ENCODE data around the gene LHX3. TPM values are rescaled to one million over a fixed set of nuclear protein-coding genes. Genes with fewer than 3 reads are reported as not detected.

The LHX3 gene
- total RNA-seq, 1 experiment from 2014 or later, result not detected

GRCh38 chr9:136213733-136214132, 8.8 kb upstream of the LHX3 start:
- Histone ChIP-seq H3K4me2 (ENCODE audit: low read length) (no peak overlapping the region), H4K20me1 (ENCODE audit: low read length) (peaks cover 3% of the 10 kb centered on the region; the same call in 1 of the 2 replicates), H3K9ac (ENCODE audit: low read length) (no peak overlapping the region), H2AFZ (ENCODE audit: low read length) (no peak overlapping the region), H3F3A (ENCODE audit: low read length, unreplicated experiment) (no peaks in the 10 kb centered on the region), H3K9me2 (replicated peaks; ENCODE audit: low read length) (no peaks in the 10 kb centered on the region), H3K27me3 (ENCODE audit: low read length) (no peaks in the 10 kb centered on the region), H3K36me3 (ENCODE audit: low read depth, low read length) (peaks cover 23% of the 10 kb centered on the region), H3K4me3 (ENCODE audit: low read length) (no peak overlapping the region), H3K79me2 (ENCODE audit: low read length) (no peaks in the 10 kb centered on the region), H3K27ac (ENCODE audit: low read length) (no peak overlapping the region), H3K4me1 (ENCODE audit: insufficient read depth, low read length) (peaks cover under 1% of the 10 kb centered on the region), H3K9me3 (ENCODE audit: low read length) (no peaks in the 10 kb centered on the region)
- intact Hi-C loops (cut with micrococcal nuclease), result no loop called here
- ChIA-PET CTCF (no interaction called here), POLR2A (ENCODE audit: unreplicated experiment) (no interaction called here)
- DNase-seq (no peak), ATAC-seq (no peak)
- TF ChIP-seq EZH2 (IDR thresholded peaks at IDR 0.05; ENCODE audit: low read length, unreplicated experiment) (no peak), EZH2phosphoT487 (IDR thresholded peaks at IDR 0.05; ENCODE audit: borderline replicate concordance, low read length) (no peak), CTCF (conservative IDR thresholded peaks at IDR 0.05; ENCODE audit: low read depth, low read length) (no peak)
- no TSS peak for BruUV-seq (replicated peaks)

GRCh38 chr9:136212345-136212950, 7.5 kb upstream of the LHX3 start:
- no peak for ATAC-seq
- no peak overlapping the region for H3K4me2 ChIP-seq (ENCODE audit: low read length)
- no peaks in the 10 kb centered on the region for H3K79me2 ChIP-seq (ENCODE audit: low read length)
- H3K9ac ChIP-seq (ENCODE audit: low read length), result no peak overlapping the region
- no peak for TF ChIP-seq EZH2 (IDR thresholded peaks at IDR 0.05; ENCODE audit: low read length, unreplicated experiment)
- no peak for TF ChIP-seq CTCF (conservative IDR thresholded peaks at IDR 0.05; ENCODE audit: low read depth, low read length)
- TF ChIP-seq EZH2phosphoT487 (IDR thresholded peaks at IDR 0.05; ENCODE audit: borderline replicate concordance, low read length), result no peak
- ChIA-PET POLR2A (ENCODE audit: unreplicated experiment) (no interaction called here), CTCF (no interaction called here)
- no peaks in the 10 kb centered on the region for H3K9me3 ChIP-seq (ENCODE audit: low read length)
- H3K4me1 ChIP-seq (ENCODE audit: insufficient read depth, low read length), result no peaks in the 10 kb centered on the region
- no peak overlapping the region for H3K4me3 ChIP-seq (ENCODE audit: low read length)
- H3F3A ChIP-seq (ENCODE audit: low read length, unreplicated experiment), result no peaks in the 10 kb centered on the region
- H3K36me3 ChIP-seq (ENCODE audit: low read depth, low read length), result peaks cover 23% of the 10 kb centered on the region
- intact Hi-C loops (cut with micrococcal nuclease), result no loop called here
- no peak for DNase-seq
- no peaks in the 10 kb centered on the region for H3K27me3 ChIP-seq (ENCODE audit: low read length)
- no TSS peak for BruUV-seq (replicated peaks)
- H4K20me1 ChIP-seq (ENCODE audit: low read length), result no peaks in the 10 kb centered on the region
- H3K9me2 ChIP-seq (replicated peaks; ENCODE audit: low read length), result no peaks in the 10 kb centered on the region
- no peak overlapping the region for H2AFZ ChIP-seq (ENCODE audit: low read length)
- H3K27ac ChIP-seq (ENCODE audit: low read length), result no peak overlapping the region

GRCh38 chr9:136211441-136212344, 6.8 kb upstream of the LHX3 start:
- no peaks in the 10 kb centered on the region for H3K9me2 ChIP-seq (replicated peaks; ENCODE audit: low read length)
- no peak overlapping the region for H3K9ac ChIP-seq (ENCODE audit: low read length)
- ATAC-seq (no peak), DNase-seq (no peak)
- H3K4me2 ChIP-seq (ENCODE audit: low read length), result no peak overlapping the region
- H3K79me2 ChIP-seq (ENCODE audit: low read length), result no peaks in the 10 kb centered on the region
- no peak overlapping the region for H3K27ac ChIP-seq (ENCODE audit: low read length)
- no peaks in the 10 kb centered on the region for H4K20me1 ChIP-seq (ENCODE audit: low read length)
- H3K9me3 ChIP-seq (ENCODE audit: low read length), result no peaks in the 10 kb centered on the region
- H3F3A ChIP-seq (ENCODE audit: low read length, unreplicated experiment), result no peaks in the 10 kb centered on the region
- H3K36me3 ChIP-seq (ENCODE audit: low read depth, low read length), result peaks cover 23% of the 10 kb centered on the region
- BruUV-seq (replicated peaks), result no TSS peak
- TF ChIP-seq EZH2phosphoT487 (IDR thresholded peaks at IDR 0.05; ENCODE audit: borderline replicate concordance, low read length) (no peak), EZH2 (IDR thresholded peaks at IDR 0.05; ENCODE audit: low read length, unreplicated experiment) (no peak), CTCF (conservative IDR thresholded peaks at IDR 0.05; ENCODE audit: low read depth, low read length) (no peak)
- H3K4me1 ChIP-seq (ENCODE audit: insufficient read depth, low read length), result no peaks in the 10 kb centered on the region
- H3K4me3 ChIP-seq (ENCODE audit: low read length), result no peak overlapping the region
- H3K27me3 ChIP-seq (ENCODE audit: low read length), result no peaks in the 10 kb centered on the region
- POLR2A ChIA-PET (ENCODE audit: unreplicated experiment), result no interaction called here
- no peak overlapping the region for H2AFZ ChIP-seq (ENCODE audit: low read length)
- CTCF ChIA-PET, result no interaction called here
- intact Hi-C loops (cut with micrococcal nuclease), result no loop called here
